Stomach (tissue), 9 donors: ENCODE measurements around the gene TMEM245. TPM values are rescaled to one million over a fixed set of nuclear protein-coding genes. Genes with fewer than 3 reads are reported as not detected.

Experiments used
- DNase-seq, 2 donors: peaks; one replicate each; pipeline versions ENCODE4 v3.0.0 to v3.0.0-alpha.2; 2013 to 2019
- H3K27ac ChIP-seq, 5 donors: fragments of 200-600 bp in 4 of 5; sonication (generic) in 4 of 5; one replicate each; pipeline ENCODE4 v1.5.1; 2013 to 2019; ENCODE audit warnings: mild to moderate bottlenecking in 1 of 5, moderate library complexity in 1 of 5
- H3K27me3 ChIP-seq, 3 donors: fragments of 200-600 bp; sonication (generic); one replicate each; pipeline ENCODE4 v1.5.1; 2017 to 2019; ENCODE audit warnings: mixed run types in 1 of 3
- H3K36me3 ChIP-seq, 4 donors: fragments of 200-600 bp; sonication (generic); 1 replicate in 3 of 4; 2 replicates in 1 of 4; pipeline ENCODE4 v1.5.1; 2016 to 2019
- H3K4me1 ChIP-seq, 4 donors: fragments of 200-600 bp; sonication (generic); one replicate each; pipeline ENCODE4 v1.5.1; 2016 to 2019
- H3K4me3 ChIP-seq, 4 donors: fragments of 200-600 bp; sonication (generic) in 3 of 4; one replicate each; pipeline ENCODE4 v1.5.1; 2016 to 2019; ENCODE audit warnings: mild to moderate bottlenecking in 1 of 4
- H3K9me3 ChIP-seq, 4 donors: fragments of 200-600 bp; sonication (generic); one replicate each; pipeline ENCODE4 v1.5.1; 2016 to 2019
- EP300 ChIP-seq: sonication (generic); formaldehyde crosslinking; IDR thresholded peaks from one replicate; pipeline ENCODE4 v1.6.1; 2017; ENCODE audit warnings: antibody characterized with exemption
- POLR2A ChIP-seq, 4 donors: fragments of 450-650 bp; IDR thresholded peaks; one replicate each; pipeline ENCODE4 v1.6.1; 2016; ENCODE audit warnings: antibody characterized with exemption in 4 of 4, control low read depth in 2 of 4, mild to moderate bottlenecking in 1 of 4, moderate library complexity in 1 of 4
- POLR2AphosphoS5 ChIP-seq, 3 donors: sonication (generic); formaldehyde crosslinking; IDR thresholded peaks; one replicate each; pipeline ENCODE4 v1.6.1; 2016; ENCODE audit warnings: antibody characterized with exemption in 3 of 3
- WGBS, 5 donors: extraction: QIAGEN DNeasy Blood & Tissue Kit in 3 of 5; methylation state at CpG; one replicate each; pipeline versions ENCODE4 v1.1.5 to v1.1.7; 2013 to 2018; 5-methylcytosine and 5-hydroxymethylcytosine counted together
- intact Hi-C: fragments of 100-400 bp; cut with DNase I; formaldehyde crosslinking; loops from one replicate; pipeline ENCODE4 v1.15.1; 2023; ENCODE audit warnings: low total_unique reads
- polyA plus RNA-seq, 3 donors: library from polyadenylated mRNA; stranded (reverse); fragments of 200-250 nt; gene quantifications; one replicate each; pipeline ENCODE4 v1.2.3, GENCODE V29; 2013
- total RNA-seq, 5 donors: library from RNA; depleted of rRNA; stranded (reverse); fragments of >200 nt; gene quantifications; one replicate each; pipeline versions ENCODE4 v1.1.0 to v1.2.3, GENCODE V29; 2014 to 2016
- TF ChIP-seq, protein P1 (sequence below), 7 experiments: fragments of 450-650 bp in 4 of 7; fragments of 200-600 bp in 3 of 7; sonication (generic) in 3 of 7; IDR thresholded peaks; one replicate each; pipeline ENCODE4 v1.5.1; 2016 to 2019; ENCODE audit warnings: antibody characterized with exemption in 7 of 7, control low read depth in 2 of 7, mild to moderate bottlenecking in 1 of 7
- donor health status: healthy with polysubstance abuse.
- donor health status: Bipolar disorder and iron deficiency.
- donor health status: healthy.

The TMEM245 gene
- total and polyA plus RNA-seq, 8 donors: 4.0 to 107 (median 35.5) TPM

DNA sequence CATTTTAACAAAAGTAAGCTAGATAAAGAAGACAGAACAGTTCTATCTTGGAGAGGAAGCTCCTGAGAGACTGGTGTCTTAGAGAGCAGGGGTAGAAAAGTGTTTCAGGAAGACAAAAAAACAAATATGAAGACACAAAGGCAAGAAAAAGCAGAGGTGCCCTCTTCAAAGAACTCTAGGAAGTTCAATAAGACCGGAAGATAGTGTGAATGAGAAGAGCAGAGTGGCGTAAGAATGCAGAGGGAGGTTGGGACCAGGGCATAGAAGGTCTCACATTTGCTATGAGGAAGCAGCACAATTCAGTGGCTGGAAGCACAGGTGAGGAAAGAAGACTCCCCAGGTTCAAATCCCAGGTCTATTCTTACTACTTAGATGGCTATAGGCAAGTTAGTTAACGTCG is 22.6 kb downstream of the TMEM245 start:
- peaks cover 45 to 98% (median 78%) of the 10 kb centered on the region in 4 donors for H3K4me1 ChIP-seq
- H3K27ac ChIP-seq: peak overlapping the region in 4 of 5 donors; percentile 47 to 83 (median 78)
- H3K27me3 ChIP-seq: no peaks in the 10 kb centered on the region
- H3K4me3 ChIP-seq: no peak overlapping the region
- intact Hi-C loops: no loop called here
- DNase-seq: no peak
- no peak for TF ChIP-seq POLR2AphosphoS5 (IDR thresholded peaks at IDR 0.05)
- TF ChIP-seq, protein P1, sequence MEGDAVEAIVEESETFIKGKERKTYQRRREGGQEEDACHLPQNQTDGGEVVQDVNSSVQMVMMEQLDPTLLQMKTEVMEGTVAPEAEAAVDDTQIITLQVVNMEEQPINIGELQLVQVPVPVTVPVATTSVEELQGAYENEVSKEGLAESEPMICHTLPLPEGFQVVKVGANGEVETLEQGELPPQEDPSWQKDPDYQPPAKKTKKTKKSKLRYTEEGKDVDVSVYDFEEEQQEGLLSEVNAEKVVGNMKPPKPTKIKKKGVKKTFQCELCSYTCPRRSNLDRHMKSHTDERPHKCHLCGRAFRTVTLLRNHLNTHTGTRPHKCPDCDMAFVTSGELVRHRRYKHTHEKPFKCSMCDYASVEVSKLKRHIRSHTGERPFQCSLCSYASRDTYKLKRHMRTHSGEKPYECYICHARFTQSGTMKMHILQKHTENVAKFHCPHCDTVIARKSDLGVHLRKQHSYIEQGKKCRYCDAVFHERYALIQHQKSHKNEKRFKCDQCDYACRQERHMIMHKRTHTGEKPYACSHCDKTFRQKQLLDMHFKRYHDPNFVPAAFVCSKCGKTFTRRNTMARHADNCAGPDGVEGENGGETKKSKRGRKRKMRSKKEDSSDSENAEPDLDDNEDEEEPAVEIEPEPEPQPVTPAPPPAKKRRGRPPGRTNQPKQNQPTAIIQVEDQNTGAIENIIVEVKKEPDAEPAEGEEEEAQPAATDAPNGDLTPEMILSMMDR (IDR thresholded peaks at IDR 0.05): no peak
- no peak for TF ChIP-seq POLR2A (IDR thresholded peaks at IDR 0.05)
- no peak for TF ChIP-seq EP300
- WGBS, 5 donors: 93 to 98% (median 95%) methylated on average over 4 of the region's 4 CpGs
- peaks cover 0 to 28% (median 20%) of the 10 kb centered on the region in 4 donors for H3K36me3 ChIP-seq
- no peaks in the 10 kb centered on the region for H3K9me3 ChIP-seq

DNA sequence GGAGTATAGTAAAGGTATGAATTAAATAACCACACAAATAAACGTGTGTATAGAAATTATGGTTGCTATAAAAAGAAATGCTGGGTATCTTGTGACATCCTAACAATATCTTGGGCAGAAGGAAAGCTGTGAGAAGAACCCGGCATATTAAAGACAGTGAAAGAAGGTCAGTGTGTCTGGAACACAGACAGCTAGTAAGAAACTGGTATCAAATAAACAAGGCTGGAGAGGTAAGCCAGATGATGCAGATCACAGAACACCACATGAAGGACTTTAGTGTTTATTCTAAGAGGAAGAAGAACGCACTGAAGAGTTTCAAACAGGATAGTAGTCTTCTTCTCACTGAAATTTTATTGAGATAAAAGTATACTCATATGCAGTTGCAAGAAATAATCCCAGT is 24.4 kb downstream of the TMEM245 start:
- 61 to 89% (median 82%) methylated on average over 3 of the region's 3 CpGs for WGBS, 5 donors
- TF ChIP-seq EP300 (no peak), POLR2AphosphoS5 (IDR thresholded peaks at IDR 0.05) (no peak), POLR2A (IDR thresholded peaks at IDR 0.05) (no peak)
- TF ChIP-seq, protein P1 (IDR thresholded peaks at IDR 0.05): no peak
- H3K27me3 ChIP-seq: no peaks in the 10 kb centered on the region
- H3K9me3 ChIP-seq: no peaks in the 10 kb centered on the region
- no peak for DNase-seq
- intact Hi-C loops: no loop called here
- peak overlapping the region in 2 of 5 donors; percentile 1 to 7 for H3K27ac ChIP-seq
- peaks cover 35 to 83% (median 65%) of the 10 kb centered on the region in 4 donors for H3K4me1 ChIP-seq
- H3K36me3 ChIP-seq: peaks cover 4 to 46% (median 36%) of the 10 kb centered on the region in 4 donors
- no peak overlapping the region for H3K4me3 ChIP-seq

DNA sequence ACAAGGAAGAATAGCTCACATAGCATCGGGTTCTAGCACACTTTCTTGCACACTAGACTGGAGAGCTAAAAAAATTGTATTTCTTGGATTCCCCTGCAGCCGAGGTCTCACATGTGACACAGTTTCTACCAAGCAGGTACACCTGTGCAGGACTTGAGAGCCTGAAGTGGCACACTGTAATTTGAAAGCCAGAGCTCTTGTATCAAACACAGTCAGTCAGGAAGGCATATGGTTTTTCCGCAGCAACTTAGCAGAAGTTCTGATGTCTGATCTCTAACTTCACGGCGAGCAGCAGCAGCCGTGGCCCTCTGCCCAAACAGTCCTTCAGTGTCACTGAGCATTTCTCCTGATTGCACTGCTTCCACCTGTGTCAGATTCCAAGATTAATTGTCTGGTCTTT is 25.5 kb downstream of the TMEM245 start:
- Histone ChIP-seq H3K9me3 (no peaks in the 10 kb centered on the region), H3K4me3 (no peak overlapping the region), H3K27ac (peak overlapping the region in 1 of 5 donors; percentile 1), H3K27me3 (no peaks in the 10 kb centered on the region), H3K4me1 (peaks cover 24 to 73% (median 54%) of the 10 kb centered on the region in 4 donors), H3K36me3 (peaks cover 6 to 56% (median 46%) of the 10 kb centered on the region in 4 donors)
- intact Hi-C loops: no loop called here
- peak in 1 of 2 donors; percentile 9 for DNase-seq
- TF ChIP-seq POLR2A (IDR thresholded peaks at IDR 0.05): no peak
- TF ChIP-seq POLR2AphosphoS5 (IDR thresholded peaks at IDR 0.05): no peak
- TF ChIP-seq, protein P1 (IDR thresholded peaks at IDR 0.05): no peak
- no peak for TF ChIP-seq EP300
- 69 to 86% (median 77%) methylated on average over 6 of the region's 6 CpGs for WGBS, 5 donors

DNA sequence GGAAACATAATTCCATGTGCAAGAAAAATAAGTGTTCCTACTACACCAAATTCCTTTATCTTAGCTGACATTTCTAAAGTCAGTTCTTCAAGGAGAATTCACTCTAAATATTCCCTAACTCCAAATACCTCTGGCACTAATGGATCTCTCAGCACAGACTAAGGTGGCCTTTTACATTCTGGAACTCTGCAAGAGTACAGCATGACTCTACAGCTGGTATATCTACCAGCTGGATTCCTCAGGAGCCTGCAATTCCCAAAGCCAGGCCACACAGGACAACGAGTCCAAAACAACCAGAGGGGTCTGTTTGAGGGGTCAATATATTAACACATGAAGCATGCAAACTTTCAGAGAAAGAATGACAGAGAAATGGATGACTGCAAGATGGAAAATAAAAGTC is 27.2 kb downstream of the TMEM245 start:
- intact Hi-C loops: no loop called here
- Histone ChIP-seq H3K27me3 (no peaks in the 10 kb centered on the region), H3K4me3 (no peak overlapping the region), H3K36me3 (peaks cover 14 to 73% (median 63%) of the 10 kb centered on the region in 4 donors), H3K27ac (no peak overlapping the region), H3K9me3 (no peaks in the 10 kb centered on the region), H3K4me1 (peaks cover 15 to 66% (median 44%) of the 10 kb centered on the region in 4 donors)
- TF ChIP-seq EP300: no peak
- no peak for TF ChIP-seq POLR2AphosphoS5 (IDR thresholded peaks at IDR 0.05)
- TF ChIP-seq, protein P1 (IDR thresholded peaks at IDR 0.05): no peak
- TF ChIP-seq POLR2A (IDR thresholded peaks at IDR 0.05): no peak
- no peak for DNase-seq
- 52 to 79% (median 68%) methylated on average over 1 of the region's 1 CpG for WGBS, 5 donors
